Memory B cell (primary cell): Measurements from ENCODE around the gene PNPLA3.

Experiments used
- ATAC-seq: fragments of 150-1000 bp; cut with Tn5 transposase; 2 replicates; pipeline ENCODE4 v1.10.0; 2021; ENCODE audit warnings: low read depth, mild to moderate bottlenecking, moderate library complexity
- DNase-seq, 2 donors: peaks; one replicate each; pipeline ENCODE4 v3.0.0; 2022; ENCODE audit warnings: low spot score in 2 of 2
- H3K27ac Mint-ChIP-seq: one replicate; pipeline ENCODE4 v1.8.0; 2022; ENCODE audit warnings: mild to moderate bottlenecking, moderate library complexity, mixed read lengths
- H3K27me3 Mint-ChIP-seq: one replicate; pipeline ENCODE4 v1.8.0; 2022; ENCODE audit warnings: mixed read lengths
- H3K36me3 Mint-ChIP-seq: one replicate; pipeline ENCODE4 v1.8.0; 2022; ENCODE audit warnings: mild to moderate bottlenecking, mixed read lengths
- H3K4me1 Mint-ChIP-seq: one replicate; pipeline ENCODE4 v1.8.0; 2022; ENCODE audit warnings: mixed read lengths
- H3K4me3 Mint-ChIP-seq: one replicate; pipeline ENCODE4 v1.8.0; 2022; ENCODE audit warnings: mild to moderate bottlenecking, moderate library complexity, mixed read lengths
- H3K9me3 Mint-ChIP-seq: one replicate; pipeline ENCODE4 v1.8.0; 2022; ENCODE audit warnings: mixed read lengths

Gene PNPLA3

DNA sequence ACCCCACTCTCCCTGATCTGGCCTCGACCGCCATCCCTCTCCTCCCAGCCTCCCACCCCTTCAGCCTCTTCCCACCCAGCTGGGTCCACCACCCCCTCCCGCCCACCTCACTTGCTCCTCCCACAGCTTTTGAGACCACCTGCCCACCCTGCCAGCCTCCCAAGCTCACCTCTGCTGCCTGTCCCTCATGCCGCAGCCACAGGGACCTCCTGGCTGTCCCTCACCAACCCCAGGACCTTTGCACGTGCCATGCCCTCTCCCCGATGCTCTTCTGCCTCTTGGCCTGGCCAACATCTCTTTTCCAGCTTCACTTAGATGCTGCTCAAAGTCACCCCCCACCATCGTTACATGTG lies 38.3 kb upstream of the PNPLA3 start:
- ATAC-seq: no peak
- no peak overlapping the region for H3K27ac Mint-ChIP-seq
- peaks cover 4% of the 10 kb centered on the region for H3K9me3 Mint-ChIP-seq
- no peak overlapping the region for H3K4me3 Mint-ChIP-seq
- no peak for DNase-seq
- peaks cover 27% of the 10 kb centered on the region for H3K27me3 Mint-ChIP-seq
- no peaks in the 10 kb centered on the region for H3K36me3 Mint-ChIP-seq
- H3K4me1 Mint-ChIP-seq: peaks cover 15% of the 10 kb centered on the region

- ATAC-seq: no peak
- Mint-ChIP-seq H3K27me3 (peaks cover 24% of the 10 kb centered on the region), H3K4me3 (no peak overlapping the region), H3K27ac (no peak overlapping the region), H3K9me3 (peaks cover 4% of the 10 kb centered on the region), H3K4me1 (peaks cover 15% of the 10 kb centered on the region), H3K36me3 (no peaks in the 10 kb centered on the region)
- no peak for DNase-seq
Measured at GRCh38 chr22:43885786-43886185, 37.8 kb upstream of the PNPLA3 start.

GRCh38 chr22:43886231-43886630 lies 37.4 kb upstream of the PNPLA3 start:
- DNase-seq (no peak), ATAC-seq (no peak)
- H3K27ac Mint-ChIP-seq: no peak overlapping the region
- peaks cover 4% of the 10 kb centered on the region for H3K9me3 Mint-ChIP-seq
- H3K36me3 Mint-ChIP-seq: no peaks in the 10 kb centered on the region
- H3K4me3 Mint-ChIP-seq: no peak overlapping the region
- H3K4me1 Mint-ChIP-seq: peaks cover 15% of the 10 kb centered on the region
- peaks cover 21% of the 10 kb centered on the region for H3K27me3 Mint-ChIP-seq

- ATAC-seq (no peak), DNase-seq (no peak)
- Mint-ChIP-seq H3K4me1 (peaks cover 15% of the 10 kb centered on the region), H3K27ac (no peak overlapping the region), H3K4me3 (no peak overlapping the region), H3K36me3 (no peaks in the 10 kb centered on the region), H3K27me3 (peaks cover 26% of the 10 kb centered on the region), H3K9me3 (peaks cover 4% of the 10 kb centered on the region)
Measured at GRCh38 chr22:43887391-43887790, 36.2 kb upstream of the PNPLA3 start.

GRCh38 chr22:43888740-43889139 lies 34.9 kb upstream of the PNPLA3 start:
- peaks cover 27% of the 10 kb centered on the region for H3K27me3 Mint-ChIP-seq
- DNase-seq (no peak), ATAC-seq (no peak)
- H3K36me3 Mint-ChIP-seq: no peaks in the 10 kb centered on the region
- H3K4me1 Mint-ChIP-seq: peaks cover 10% of the 10 kb centered on the region
- H3K27ac Mint-ChIP-seq: no peak overlapping the region
- no peak overlapping the region for H3K4me3 Mint-ChIP-seq
- peaks cover 4% of the 10 kb centered on the region for H3K9me3 Mint-ChIP-seq

DNA sequence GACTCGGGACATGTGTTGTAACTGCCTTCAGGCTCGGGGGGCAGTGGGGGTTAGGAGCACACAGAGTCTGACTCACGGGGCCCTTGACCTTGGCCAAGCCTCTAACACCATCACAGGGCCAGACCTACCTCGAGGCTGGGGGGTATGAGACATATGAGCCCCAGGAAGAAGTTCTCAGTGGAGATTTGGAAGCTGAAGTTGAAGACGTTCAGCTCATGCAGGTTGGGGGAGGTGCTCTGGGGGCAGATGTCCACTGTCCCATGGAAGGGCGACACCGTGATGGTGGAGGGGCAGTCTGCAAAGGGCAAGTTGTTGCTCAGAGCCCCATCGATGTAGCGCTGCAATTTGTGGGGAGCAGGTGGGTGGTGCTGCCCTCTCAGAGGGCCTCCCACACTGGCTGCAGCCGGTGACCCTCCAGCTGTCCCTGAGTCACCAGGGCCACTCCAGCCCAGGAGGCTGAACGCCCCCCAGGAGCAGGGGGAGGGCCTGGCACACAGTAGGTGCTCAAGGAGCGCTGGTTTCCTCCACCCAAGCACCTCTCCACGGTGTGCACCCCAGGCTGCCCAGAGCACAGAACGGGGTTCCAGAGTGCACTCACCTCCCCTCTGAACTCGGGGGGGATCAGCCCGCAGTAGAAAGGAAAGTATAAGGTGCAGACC lies 34.3 kb upstream of the PNPLA3 start:
- Mint-ChIP-seq H3K9me3 (peaks cover 4% of the 10 kb centered on the region), H3K27me3 (peaks cover 28% of the 10 kb centered on the region), H3K36me3 (no peaks in the 10 kb centered on the region), H3K4me1 (peaks cover 10% of the 10 kb centered on the region), H3K27ac (no peak overlapping the region), H3K4me3 (no peak overlapping the region)
- ATAC-seq (no peak), DNase-seq (no peak)

GRCh38 chr22:43889860-43890253 lies 33.7 kb upstream of the PNPLA3 start:
- peaks cover 5% of the 10 kb centered on the region for H3K4me1 Mint-ChIP-seq
- no peak overlapping the region for H3K27ac Mint-ChIP-seq
- ATAC-seq (no peak), DNase-seq (no peak)
- H3K36me3 Mint-ChIP-seq: no peaks in the 10 kb centered on the region
- peaks cover 28% of the 10 kb centered on the region for H3K27me3 Mint-ChIP-seq
- peaks cover 4% of the 10 kb centered on the region for H3K9me3 Mint-ChIP-seq
- no peak overlapping the region for H3K4me3 Mint-ChIP-seq

DNA sequence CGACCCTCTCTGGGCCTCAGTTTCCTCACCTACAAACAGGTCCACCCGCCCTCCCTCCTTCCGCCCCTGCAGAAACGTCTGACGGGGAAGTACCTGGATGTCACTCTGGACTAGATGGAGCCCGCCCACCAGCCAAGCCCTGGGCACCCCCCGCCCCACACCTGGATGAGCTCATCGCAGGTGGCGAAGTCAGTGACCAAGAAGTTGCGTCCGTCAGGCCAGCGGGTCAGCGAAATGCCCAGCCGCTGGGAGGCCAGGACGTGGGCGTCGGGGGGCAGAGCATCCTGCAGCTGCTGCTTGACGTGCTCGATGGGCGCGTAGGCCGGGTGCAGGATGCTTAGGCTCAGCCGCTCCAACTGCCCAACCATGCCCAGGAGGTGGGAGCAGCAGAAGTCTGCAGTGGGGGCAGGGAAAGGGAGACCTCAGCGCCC lies 32.7 kb upstream of the PNPLA3 start:
- Mint-ChIP-seq H3K27me3 (peaks cover 26% of the 10 kb centered on the region), H3K27ac (no peak overlapping the region), H3K4me1 (no peaks in the 10 kb centered on the region), H3K9me3 (no peaks in the 10 kb centered on the region), H3K36me3 (no peaks in the 10 kb centered on the region), H3K4me3 (no peak overlapping the region)
- ATAC-seq: no peak
- DNase-seq: no peak

GRCh38 chr22:43891360-43892182 lies 32.0 kb upstream of the PNPLA3 start, which contains the start of gene PNPLA5:
PNPLA5 (minus strand) TSS chr22:43892013; CDS start chr22:43891880, 133 bp downstream.
- Mint-ChIP-seq H3K4me1 (no peaks in the 10 kb centered on the region), H3K27ac (no peak within 1 kb of the TSS), H3K36me3 (no peaks in the 10 kb centered on the region), H3K27me3 (peaks cover 26% of the 10 kb centered on the region), H3K9me3 (no peaks in the 10 kb centered on the region), H3K4me3 (no peak within 1 kb of the TSS)
- ATAC-seq: no peak
- no peak for DNase-seq

DNA sequence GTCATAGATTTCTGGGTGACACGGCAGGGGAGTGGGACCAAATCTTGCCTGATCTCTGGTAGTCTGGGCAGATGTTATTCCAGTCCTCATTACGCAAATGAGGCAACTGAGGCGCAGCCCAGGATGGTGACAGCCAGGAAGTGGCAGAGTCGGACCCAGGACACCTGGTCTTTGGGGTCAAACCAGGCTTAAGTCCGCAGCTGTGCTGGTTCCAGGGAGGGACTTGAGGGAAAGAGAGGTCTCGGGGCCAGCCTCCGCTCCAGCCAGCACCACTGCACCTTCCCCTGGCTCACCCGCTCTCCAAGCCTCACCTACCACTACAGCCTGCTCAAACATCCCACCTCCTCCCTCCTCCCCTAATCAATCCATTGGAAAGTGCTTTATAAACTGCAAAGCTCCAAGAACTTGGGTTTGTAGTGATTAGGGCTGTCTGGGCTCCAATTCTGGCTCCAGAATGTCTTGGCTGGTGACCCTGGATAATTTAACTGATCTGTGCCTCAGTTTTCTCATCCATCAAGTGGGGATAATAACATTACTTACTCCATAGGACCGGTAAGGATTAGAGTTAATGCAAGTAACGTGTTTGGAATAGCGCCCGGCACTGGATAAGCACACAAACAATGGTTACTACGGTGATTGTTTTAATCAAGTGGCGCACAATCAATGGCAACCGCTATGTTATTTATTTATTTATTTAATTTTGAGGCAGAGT lies 31.3 kb upstream of the PNPLA3 start:
- H3K9me3 Mint-ChIP-seq: no peaks in the 10 kb centered on the region
- H3K4me3 Mint-ChIP-seq: no peak overlapping the region

GRCh38 chr22:43893266-43893665 lies 30.3 kb upstream of the PNPLA3 start:
- Mint-ChIP-seq H3K27ac (no peak overlapping the region), H3K36me3 (no peaks in the 10 kb centered on the region), H3K4me1 (no peaks in the 10 kb centered on the region), H3K9me3 (no peaks in the 10 kb centered on the region), H3K27me3 (peaks cover 23% of the 10 kb centered on the region), H3K4me3 (no peak overlapping the region)
- no peak for ATAC-seq
- DNase-seq: no peak

More for the DNA sequence above, 31.3 kb upstream of the PNPLA3 start:
- ATAC-seq: no peak
- no peak overlapping the region for H3K27ac Mint-ChIP-seq
- peaks cover 24% of the 10 kb centered on the region for H3K27me3 Mint-ChIP-seq
- no peak for DNase-seq
- H3K36me3 Mint-ChIP-seq: no peaks in the 10 kb centered on the region
- no peaks in the 10 kb centered on the region for H3K4me1 Mint-ChIP-seq

DNA sequence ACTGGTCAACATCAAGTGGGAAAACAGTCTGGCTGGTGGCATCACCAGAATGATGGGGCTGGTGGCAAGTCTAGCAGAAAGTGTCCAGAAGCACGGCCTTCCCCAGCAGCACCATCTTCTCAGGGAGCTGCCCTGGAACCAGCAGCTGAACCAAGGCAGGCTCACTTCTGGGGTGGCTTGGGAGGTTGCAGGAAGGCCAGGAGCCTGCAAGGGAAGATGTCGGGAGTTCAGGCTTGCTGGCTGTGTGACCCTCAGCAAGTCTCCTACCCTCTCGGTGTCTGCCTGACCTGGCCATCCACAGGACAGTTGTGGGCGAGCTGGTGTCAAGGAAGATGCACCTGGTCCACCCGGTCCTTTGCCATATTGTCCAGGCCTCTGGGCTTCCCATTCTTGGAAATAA lies 29.5 kb upstream of the PNPLA3 start:
- H3K4me3 Mint-ChIP-seq: no peak overlapping the region
- H3K27me3 Mint-ChIP-seq: peaks cover 21% of the 10 kb centered on the region
- ATAC-seq: no peak
- no peak overlapping the region for H3K27ac Mint-ChIP-seq
- DNase-seq: no peak
- H3K4me1 Mint-ChIP-seq: no peaks in the 10 kb centered on the region
- no peaks in the 10 kb centered on the region for H3K36me3 Mint-ChIP-seq
- no peaks in the 10 kb centered on the region for H3K9me3 Mint-ChIP-seq

DNA sequence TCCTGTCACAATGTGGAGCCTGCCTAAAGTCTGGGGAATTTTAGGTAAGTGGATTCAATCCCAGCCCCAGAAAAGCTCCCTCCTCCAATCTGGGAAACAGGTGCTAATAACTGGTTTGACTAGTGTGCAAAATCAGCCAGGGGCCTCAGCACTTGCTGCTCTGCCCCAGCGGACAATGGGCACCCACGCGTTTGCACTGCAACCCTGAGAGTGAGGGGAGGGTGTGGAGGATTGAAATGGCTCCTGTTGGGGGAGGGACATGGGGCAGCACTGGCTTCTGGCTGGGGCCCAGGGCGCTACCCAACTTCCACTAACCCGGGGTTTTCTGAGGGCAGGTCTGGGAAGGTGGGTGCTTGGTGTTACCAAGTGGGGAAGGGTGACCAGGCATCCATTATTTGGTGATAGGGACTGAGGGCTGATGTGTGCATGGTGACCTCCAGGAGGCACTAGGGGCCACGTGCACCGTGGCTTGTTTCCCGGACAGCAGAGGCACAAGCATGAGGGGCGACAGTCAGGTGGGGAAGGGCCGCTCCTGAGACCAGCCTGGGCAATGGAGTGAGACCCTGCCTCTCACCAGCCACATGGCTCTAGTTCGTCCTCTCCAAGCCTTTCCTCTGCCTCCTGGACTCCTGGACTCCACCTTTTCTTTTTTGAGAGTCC lies 27.5 kb upstream of the PNPLA3 start:
- peaks cover 21% of the 10 kb centered on the region for H3K27me3 Mint-ChIP-seq
- no peaks in the 10 kb centered on the region for H3K4me1 Mint-ChIP-seq
- ATAC-seq (no peak), DNase-seq (no peak)
- no peaks in the 10 kb centered on the region for H3K9me3 Mint-ChIP-seq
- H3K27ac Mint-ChIP-seq: no peak overlapping the region
- no peaks in the 10 kb centered on the region for H3K36me3 Mint-ChIP-seq
- no peak overlapping the region for H3K4me3 Mint-ChIP-seq

DNA sequence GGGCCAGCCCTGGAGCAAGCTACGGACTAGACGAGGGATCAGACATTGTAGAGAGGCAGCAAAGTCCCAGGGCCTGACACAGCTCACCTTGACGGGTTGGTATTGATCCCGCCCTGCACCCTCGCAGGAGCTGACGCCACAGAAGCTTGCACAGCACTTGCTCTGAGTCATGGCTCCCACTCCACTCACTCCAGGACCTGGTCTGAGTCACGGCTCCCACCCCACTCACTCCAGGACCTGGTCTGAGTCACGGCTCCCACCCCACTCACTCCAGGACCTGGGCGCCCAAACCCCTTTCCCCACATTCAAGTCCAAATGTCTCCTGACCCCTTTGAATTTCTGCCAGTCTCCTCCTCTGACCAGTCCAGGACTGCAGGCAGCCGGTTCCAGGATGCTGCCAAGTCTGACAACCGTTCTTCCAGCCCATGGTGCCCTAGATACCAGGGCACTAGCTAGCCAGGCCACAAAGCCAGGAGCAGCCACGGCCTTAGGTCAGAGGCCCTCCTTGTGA lies 25.8 kb upstream of the PNPLA3 start:
- H3K4me1 Mint-ChIP-seq: no peaks in the 10 kb centered on the region
- H3K4me3 Mint-ChIP-seq: no peak overlapping the region
- no peaks in the 10 kb centered on the region for H3K9me3 Mint-ChIP-seq
- H3K36me3 Mint-ChIP-seq: no peaks in the 10 kb centered on the region
- ATAC-seq (no peak), DNase-seq (no peak)
- H3K27ac Mint-ChIP-seq: no peak overlapping the region
- H3K27me3 Mint-ChIP-seq: peaks cover 18% of the 10 kb centered on the region
